HL-60 (cell line): ENCODE data around the gene TNC.

Source experiments
- DNase-seq, 2 experiments: peaks; one replicate each; pipeline ENCODE4 v3.0.0-alpha.2; 2010 to 2020; ENCODE audit warnings: low read depth in 1 of 2, low spot score in 1 of 2
- H3K27ac ChIP-seq: fragments of 250-450 bp; sonication (Bioruptor Pico); replicated peaks from 2 replicates; pipeline ENCODE4 v1.5.1; 2020; ENCODE audit warnings: mild to moderate bottlenecking, moderate library complexity
- H3K27me3 ChIP-seq: fragments of 250-450 bp; sonication (Bioruptor Pico); 2 replicates; pipeline ENCODE4 v1.5.1; 2021; ENCODE audit warnings: mild to moderate bottlenecking, moderate library complexity; ENCODE audit not compliant: insufficient read depth, poor library complexity, severe bottlenecking
- H3K4me3 ChIP-seq: replicated peaks from 2 replicates; pipeline ENCODE4 v1.5.1; 2011; ENCODE audit warnings: mild to moderate bottlenecking, control low read depth, low read length; ENCODE audit not compliant: insufficient read depth
- CTCF ChIP-seq: IDR thresholded peaks from one replicate; pipeline ENCODE4 v1.5.1; 2011; ENCODE audit warnings: low read length, control low read depth, inconsistent platforms; ENCODE audit not compliant: insufficient read depth
- GABPA ChIP-seq: IDR thresholded peaks from 2 replicates; pipeline ENCODE4 v1.6.1; 2012; ENCODE audit warnings: low read depth
- POLR2AphosphoS5 ChIP-seq: IDR thresholded peaks from 2 replicates; pipeline ENCODE4 v1.6.1; 2012; ENCODE audit warnings: low read depth
- REST ChIP-seq: IDR thresholded peaks from 2 replicates; pipeline ENCODE4 v1.6.1; 2012; ENCODE audit warnings: low read depth; ENCODE audit not compliant: insufficient replicate concordance
- SPI1 ChIP-seq: IDR thresholded peaks from 2 replicates; pipeline ENCODE4 v1.6.1; 2012; ENCODE audit warnings: low read depth, mild to moderate bottlenecking, borderline replicate concordance

The TNC gene

GRCh38 chr9:115063058-115063845, 54.7 kb downstream of the TNC start:
- Histone ChIP-seq H3K27me3 (no peaks in the 10 kb centered on the region), H3K27ac (no peak overlapping the region), H3K4me3 (no peak overlapping the region)
- DNase-seq: no peak
- no peak for TF ChIP-seq POLR2AphosphoS5
- TF ChIP-seq CTCF: no peak
- no peak for TF ChIP-seq SPI1
- TF ChIP-seq GABPA: no peak
- no peak for TF ChIP-seq REST

- Histone ChIP-seq H3K27me3 (no peaks in the 10 kb centered on the region), H3K27ac (no peak overlapping the region), H3K4me3 (no peak overlapping the region)
- no peak for TF ChIP-seq CTCF
- no peak for TF ChIP-seq GABPA
- TF ChIP-seq POLR2AphosphoS5: no peak
- TF ChIP-seq SPI1: no peak
- no peak for TF ChIP-seq REST
- DNase-seq: peak in 1 of 2 experiments; percentile 11
Measured at GRCh38 chr9:115058684-115059315, 59.2 kb downstream of the TNC start.

- no peak overlapping the region for H3K4me3 ChIP-seq
- no peaks in the 10 kb centered on the region for H3K27me3 ChIP-seq
- no peak for TF ChIP-seq CTCF
- no peak for TF ChIP-seq SPI1
- no peak for TF ChIP-seq REST
- no peak for TF ChIP-seq GABPA
- no peak for TF ChIP-seq POLR2AphosphoS5
- no peak overlapping the region for H3K27ac ChIP-seq
- DNase-seq: no peak
Measured at GRCh38 chr9:115058175-115058574, 59.8 kb downstream of the TNC start.
